Measurements from ENCODE around the gene PHYKPL.

The PHYKPL gene

DNA sequence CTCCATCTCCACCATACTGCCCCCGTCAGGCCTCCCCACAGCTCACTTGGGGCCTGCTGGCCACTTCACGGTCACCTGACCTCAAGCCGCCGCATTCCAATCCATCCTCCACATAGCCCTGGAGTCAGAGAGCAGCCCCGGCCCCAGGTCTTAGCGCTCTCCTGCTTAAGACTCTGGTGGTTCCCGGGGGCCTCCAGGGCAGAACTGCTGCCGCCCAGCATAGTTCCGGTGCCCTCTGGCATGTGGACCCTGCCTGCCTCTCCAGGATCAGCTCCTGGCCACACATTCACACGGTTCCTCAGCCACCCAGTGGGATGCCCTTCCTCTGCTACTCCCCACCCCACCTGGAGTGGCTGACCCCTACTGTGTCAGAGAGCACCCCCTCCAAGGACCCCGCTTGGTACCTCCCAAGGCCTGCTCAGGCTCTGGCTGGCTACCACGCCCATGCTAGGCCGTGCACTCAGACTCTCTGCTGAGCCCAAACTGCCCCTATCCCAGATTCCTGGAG is 8.7 kb downstream of the PHYKPL start:
- DNase-seq (ENCODE audit: low read depth): no peak

DNA sequence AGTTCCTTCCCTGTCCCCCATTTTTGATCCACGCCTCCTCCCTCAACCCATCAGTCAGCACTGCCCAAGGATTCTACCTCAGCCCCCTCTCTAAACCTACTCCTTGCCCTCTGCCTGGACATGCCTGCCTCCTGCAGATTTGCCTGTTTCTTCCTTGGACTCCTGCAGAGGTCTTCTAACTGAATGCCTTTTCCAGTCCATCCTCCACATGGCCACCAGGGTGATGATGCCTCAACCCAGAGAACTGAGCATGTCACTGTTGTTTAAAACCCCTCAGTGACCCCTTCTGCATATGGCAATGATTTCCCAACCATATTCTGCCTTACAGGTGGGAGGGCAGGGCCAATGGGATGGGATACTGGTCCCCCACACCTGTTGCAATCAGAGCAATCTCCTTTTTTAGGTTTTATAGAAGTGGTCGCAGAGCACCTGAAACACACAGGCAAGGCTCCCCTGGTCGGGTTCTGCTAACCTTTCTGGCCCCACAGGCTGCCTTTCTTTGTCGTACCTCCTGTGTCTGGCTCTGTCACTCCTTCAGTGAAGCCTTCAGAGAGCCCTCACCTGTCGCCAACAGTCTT is 9.3 kb downstream of the PHYKPL start:
- DNase-seq (ENCODE audit: low read depth): no peak

DNA sequence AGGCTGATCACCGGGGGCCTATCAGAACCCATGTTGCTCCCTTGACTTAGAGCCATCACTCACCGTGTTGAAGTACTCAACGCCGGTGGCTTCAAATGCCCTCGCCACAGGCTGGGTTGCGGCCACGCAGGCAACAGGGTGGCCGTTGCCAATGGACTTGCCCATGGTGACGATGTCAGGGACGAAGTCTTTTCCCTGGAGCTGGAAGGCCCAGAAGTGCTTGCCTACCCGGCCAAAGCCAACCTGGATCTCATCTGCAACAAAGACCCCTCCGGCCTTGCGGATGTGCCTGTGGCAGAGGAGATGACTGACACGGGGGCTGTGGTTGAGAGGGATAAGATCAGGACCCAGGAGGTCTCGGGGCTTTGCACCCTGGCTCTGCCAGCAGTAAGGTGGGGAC is 10.3 kb downstream of the PHYKPL start:
- no peak for DNase-seq (ENCODE audit: low read depth)

DNA sequence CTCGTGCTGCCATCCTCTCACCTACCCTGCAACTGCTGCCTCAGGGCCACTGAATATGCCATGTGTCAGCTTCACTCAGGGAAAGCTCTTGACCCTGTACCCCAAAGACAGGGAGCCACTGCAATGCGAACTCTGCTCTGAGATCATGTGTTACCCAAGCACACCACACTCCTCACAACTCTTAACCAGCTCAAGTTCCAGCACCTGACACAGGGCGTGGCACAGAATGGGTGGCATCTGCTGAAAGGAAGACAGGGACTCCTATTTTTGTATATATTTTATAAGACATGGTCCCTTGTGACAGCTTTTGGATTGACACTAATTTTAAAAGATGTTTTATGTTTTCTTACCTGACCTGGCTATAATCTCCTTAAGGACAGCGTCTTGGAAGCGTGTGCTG is 10.7 kb downstream of the PHYKPL start:
- DNase-seq (ENCODE audit: low read depth): no peak

DNA sequence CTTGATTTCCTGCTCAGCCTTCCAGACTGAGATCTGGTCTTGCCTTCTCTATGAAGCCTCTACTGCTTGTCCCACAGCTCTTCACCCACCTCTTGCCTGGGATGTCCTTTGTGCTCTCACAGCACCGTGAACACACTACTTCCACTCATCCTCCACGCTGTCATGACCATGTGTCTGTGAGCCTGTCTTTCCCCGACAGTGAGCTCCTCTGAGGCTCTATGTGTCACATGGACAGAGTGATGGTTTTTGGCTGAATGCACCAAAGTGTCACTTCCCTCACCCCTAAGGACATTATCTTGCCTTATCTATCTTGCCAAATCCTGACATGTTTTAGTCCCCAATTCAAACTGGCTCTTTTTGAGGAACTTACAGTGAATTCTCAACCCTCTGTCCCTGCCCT is 11.3 kb downstream of the PHYKPL start:
- DNase-seq (ENCODE audit: low read depth): no peak

DNA sequence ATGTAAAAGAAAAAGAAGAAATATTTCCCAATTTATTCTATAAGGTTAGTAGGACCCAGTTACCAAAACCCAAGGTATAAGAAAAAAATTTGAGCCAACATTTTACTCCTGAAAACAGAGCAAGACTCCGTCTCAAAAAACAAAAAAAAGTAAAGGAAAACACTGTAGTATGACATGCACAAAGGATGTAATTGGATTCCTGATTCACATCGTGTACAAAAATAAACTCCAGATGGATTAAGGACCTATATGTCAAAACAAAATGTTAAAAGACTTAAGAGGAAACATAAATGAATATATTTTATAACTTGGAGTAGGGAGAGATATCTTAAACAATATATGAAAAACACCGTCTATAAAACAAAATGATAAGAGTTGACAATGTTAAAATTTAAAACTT is 13.8 kb downstream of the PHYKPL start:
- no peak for DNase-seq (ENCODE audit: low read depth)

DNA sequence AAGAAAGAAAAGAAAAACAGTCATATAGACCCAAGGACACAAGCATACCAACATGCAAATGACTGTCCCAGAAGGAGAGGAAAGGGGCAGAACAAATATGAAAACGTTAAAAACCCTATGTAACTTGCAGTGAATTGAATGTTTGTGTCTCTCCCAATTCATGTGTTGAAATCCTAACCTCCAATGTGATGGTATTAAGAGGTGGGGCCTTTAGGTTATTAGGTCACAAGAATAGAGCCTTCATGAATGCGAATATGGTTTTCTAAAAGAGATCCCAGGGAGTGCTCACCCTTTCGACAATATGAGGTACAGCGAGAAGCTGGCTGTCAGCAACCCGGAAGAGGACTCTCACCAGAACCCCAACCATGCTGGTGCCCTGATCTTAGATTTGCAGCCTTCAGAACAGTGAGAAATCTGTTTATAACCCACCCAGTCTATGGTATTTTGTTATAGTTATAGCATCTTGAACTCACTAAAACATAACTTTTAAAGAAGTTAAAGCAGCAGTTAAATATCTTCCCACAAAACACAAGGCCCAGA is 14.3 kb downstream of the PHYKPL start:
- DNase-seq (ENCODE audit: low read depth): no peak

DNA sequence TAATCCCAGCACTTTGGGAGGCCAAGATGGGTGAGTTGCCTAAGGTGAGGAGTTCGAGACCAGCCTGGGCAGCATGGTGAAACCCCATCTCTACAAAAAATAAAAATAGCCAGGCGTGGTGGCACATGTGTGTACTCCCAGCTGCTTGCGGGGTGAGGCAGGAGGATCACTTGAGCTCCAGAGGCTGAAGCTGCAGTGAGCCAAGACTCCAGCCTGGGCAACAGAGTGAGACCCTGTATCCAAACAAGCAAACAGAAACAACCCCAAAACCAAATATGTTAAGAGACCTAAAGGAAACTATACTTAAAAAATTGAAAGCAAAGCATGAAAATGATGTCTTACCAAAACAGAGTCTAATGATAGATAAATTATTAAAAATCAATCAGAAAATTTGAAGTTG is 15.8 kb downstream of the PHYKPL start:
- no peak for DNase-seq (ENCODE audit: low read depth)

DNA sequence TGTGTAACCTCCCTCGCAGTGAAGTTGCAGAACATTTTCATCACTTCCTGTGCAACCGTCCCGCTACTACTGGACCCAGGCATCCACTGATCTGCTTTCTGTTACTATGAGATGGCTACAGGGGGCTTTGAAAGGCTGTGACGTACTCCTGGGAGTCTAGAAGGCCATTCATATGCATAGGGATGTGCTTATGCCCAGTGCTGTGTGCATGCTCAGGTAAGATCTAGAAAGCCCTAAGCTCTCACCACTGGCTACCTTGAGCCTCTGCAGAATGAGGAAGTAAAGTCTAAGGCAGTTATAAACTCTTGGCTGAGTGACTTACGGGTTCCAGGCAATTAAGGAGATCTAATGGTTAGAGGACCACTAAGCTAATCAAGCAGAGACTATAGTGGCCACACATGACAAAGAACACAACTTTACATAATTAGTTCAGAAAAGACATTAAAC is 16.5 kb downstream of the PHYKPL start:
- no peak for DNase-seq (ENCODE audit: low read depth)

DNA sequence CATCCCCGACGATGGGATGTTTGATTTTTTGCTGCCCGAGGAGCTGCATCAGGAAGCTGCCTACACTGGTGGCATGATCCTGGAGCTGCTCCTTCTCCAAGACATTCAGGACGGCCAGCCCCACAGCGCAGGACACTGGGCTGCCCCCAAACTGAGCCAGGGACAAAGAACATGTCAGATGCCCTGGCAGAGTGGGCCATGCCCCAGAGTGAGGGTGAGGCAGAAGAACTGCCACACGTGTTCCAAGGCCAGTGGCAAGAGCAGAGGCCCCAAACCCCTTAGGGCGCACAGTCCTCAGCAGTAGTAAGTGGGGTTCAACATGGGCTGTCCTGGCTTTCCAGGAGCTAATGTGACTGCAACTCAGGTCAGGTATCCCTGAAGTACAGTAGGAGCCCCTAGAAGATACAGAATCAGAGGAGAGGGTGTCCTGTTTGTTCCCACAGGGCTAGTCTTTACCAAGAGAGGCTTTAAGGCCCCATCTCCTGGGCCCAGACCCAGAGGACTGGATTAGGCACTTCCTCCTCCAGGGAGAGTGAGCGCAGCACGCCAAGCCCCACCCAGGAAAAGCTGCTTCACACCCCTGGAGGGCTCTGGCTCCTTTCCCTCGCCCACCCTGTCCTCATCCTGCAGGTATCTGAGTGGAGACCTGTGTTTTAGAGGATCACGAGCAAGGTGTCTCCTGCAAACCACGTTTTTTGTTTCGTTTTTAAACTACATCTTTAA is 17.2 kb downstream of the PHYKPL start:
- DNase-seq (ENCODE audit: low read depth): no peak

DNA sequence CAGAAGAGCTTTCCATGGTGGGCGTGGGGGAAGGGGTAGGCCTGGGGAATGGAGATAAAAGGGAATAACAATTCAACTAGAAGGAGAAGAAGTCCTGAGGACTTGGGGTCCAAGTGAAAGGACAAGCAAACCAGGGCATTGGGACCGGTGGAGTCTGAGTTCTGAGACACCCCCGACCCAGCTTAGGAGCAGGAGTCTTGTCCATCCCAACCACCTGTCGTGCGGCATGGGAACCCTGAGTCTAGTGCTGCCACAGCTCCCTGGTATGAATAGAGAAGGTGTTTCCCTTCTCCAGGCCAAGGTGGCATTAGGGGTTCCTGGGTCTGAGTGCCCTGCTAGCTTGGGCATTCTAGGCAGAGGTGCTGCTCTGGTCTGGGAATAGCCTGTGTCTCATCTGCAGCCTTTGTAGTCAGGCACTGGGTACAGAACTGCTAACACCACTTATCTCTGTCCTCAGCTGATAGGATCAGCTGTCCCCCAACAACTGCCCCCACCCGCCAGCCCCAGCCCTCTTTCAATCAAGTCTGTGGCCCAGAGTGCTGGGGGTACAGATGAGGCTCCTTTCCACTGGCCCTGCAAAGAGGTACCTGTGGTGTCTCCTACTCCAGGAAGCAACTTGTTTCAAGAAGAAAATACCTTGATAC is 18.3 kb downstream of the PHYKPL start:
- DNase-seq (ENCODE audit: low read depth): no peak

DNA sequence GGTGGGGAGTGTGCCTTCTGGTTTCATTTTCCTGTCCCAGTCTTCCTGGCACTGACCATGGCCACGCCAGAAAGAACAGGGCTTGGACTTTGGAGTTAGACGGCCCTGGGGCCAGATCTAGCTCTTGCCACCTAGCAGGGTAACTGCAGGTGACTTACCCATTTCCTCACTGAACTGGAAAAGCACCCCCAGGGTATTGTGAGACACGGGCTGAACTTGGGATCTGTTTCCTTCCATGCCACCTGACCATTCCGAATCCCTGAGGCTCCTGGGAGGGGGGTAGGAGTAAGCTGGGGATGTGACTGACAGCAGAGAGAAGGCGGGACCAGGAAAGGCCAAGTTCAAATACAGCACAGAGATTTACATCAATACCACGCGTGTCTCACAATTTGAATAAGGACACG is 18.9 kb downstream of the PHYKPL start:
- DNase-seq (ENCODE audit: low read depth): no peak

DNA sequence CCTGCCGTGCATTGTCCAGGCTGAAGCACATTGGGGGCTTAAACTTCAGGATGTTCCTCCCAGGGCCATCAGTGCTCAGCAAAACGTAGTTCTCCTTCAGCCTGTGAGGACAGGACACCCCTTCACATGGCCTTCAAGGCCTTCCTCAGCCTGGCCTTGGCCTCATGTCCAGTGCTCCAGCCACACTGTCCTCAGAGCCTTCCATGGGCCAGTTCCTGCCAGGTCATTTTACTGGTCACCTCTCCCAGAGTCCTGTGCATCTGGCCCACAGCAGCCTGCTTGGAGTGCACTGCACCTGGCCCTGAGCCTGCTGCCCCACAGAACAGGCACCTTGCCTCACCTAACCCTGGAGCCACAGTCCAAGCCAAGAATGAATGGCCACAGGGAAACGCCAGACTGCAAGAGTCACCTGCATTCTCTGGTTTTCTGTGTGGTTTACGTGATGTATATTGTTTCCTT is 19.6 kb downstream of the PHYKPL start:
- DNase-seq (ENCODE audit: low read depth): no peak

DNA sequence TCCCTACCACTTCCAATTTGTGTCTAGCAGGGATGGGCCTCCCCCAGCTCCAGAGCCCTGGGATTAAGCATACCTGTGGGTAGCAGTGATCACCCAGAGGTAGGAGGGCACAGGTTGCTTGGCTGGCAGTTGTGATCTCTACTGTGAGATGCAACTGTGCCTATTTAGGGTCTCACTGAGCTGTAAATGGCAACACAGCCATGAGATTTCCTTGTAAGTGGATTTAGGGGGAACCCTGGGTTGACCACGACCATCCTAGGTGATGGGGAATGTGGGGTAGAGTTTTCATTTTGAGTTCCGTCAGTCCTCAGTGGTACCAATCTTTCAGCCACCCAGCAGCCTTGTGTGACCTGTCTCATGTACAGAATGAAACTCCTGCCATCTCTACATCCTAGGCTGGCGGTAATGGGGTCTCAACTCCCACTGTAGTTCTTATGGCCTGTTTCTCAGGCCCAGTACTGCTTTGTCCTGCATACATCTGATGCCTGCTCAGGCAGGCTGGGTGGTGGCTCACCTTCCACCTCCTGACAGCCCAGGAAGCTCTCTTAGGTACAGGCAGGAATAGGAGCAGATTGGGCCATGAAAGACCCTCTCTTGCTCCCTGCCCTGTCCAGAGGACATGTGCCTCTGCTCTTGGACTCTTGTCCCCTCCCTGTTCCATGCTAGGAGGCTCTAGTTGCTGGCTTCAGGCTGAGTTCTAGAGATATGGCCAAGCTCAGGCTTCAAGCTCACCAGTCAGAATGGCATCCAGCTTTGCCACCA is 20.2 kb downstream of the PHYKPL start:
- DNase-seq (ENCODE audit: low read depth): no peak

DNA sequence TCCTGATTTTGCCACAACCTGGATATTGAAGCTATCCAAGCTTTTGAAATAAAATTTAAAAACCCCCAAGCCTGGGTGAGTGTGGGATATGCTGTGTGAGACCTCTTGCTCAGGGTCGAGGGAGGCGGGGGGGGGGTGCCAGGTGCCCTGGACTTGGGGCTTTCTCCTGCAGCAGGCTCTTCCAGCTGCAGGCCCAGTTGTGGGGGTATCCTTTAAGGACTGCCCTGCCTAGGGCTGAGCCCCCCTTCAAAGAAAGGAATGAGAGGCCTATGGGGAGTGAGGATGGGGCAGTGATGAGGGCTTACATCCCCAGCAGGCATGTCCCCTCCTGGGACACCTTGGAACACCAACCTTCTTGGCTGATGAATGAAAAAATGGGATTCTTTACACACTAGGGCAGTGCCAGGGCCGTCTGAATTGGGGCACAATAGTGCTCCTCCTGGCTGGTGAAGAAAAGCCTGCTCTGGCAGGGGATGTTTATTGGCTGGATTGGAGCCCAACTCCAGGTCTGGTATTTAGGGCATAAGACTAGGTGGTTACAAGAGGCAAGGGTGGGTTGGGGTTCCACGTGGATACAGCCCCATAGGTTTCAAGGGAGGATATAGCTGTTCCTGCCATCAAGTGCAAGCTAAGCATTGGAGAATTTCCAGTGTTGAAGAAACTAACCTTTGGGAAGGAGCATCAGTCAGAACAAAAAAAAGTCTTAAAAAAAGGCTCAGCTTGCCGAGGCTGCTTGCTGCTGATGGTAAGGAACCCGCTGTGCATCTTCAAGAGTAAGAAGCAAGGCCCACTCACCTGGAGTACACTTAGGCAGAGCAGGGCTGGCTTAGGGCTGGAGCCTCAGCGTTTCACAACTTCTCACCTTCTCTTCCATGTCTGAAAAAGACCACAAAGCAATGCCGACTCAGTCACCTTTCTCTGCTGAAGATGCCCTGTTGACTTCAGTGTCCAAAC is 21.2 kb downstream of the PHYKPL start:
- DNase-seq (ENCODE audit: low read depth): no peak

DNA sequence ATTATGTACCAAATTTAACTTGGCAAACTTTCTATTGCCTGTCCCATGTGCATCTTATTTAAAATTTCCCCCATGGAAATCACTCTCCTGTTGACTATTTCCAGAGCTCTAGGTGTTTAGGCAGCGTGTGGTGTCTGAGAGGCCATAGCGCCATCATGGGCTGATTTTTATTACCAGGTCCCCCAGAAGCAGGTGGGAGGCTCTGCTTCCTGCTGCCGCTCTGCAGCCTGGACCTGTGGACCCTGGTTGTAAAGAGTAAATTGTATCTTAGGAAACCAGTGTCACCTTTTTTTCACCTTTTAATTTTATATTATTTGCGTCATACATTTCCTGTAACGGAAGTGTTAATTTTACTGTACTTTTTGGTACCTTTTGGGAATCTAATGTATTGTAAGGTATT is 21.9 kb downstream of the PHYKPL start:
- DNase-seq (ENCODE audit: low read depth): no peak

DNA sequence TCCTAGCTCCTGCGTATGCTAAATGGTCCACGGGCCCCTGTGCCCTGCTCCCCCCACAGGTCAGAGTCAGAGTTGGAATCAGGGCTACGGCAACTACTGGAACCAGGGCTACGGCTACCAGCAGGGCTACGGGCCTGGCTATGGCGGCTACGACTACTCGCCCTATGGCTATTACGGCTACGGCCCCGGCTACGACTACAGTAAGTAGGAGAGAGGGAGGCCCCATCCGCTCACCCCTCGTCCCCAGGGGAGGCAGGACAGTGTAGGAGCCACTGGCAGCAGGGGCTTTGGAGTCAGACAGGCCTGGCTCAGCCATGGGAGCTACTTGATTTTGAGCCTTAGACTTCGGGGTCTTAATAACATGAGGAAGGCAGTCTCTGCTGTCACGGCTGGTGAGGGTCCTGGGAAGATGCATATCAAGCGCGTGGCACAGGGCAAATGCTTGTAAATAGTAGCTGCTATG is 22.5 kb downstream of the PHYKPL start:
- DNase-seq (ENCODE audit: low read depth): no peak

DNA sequence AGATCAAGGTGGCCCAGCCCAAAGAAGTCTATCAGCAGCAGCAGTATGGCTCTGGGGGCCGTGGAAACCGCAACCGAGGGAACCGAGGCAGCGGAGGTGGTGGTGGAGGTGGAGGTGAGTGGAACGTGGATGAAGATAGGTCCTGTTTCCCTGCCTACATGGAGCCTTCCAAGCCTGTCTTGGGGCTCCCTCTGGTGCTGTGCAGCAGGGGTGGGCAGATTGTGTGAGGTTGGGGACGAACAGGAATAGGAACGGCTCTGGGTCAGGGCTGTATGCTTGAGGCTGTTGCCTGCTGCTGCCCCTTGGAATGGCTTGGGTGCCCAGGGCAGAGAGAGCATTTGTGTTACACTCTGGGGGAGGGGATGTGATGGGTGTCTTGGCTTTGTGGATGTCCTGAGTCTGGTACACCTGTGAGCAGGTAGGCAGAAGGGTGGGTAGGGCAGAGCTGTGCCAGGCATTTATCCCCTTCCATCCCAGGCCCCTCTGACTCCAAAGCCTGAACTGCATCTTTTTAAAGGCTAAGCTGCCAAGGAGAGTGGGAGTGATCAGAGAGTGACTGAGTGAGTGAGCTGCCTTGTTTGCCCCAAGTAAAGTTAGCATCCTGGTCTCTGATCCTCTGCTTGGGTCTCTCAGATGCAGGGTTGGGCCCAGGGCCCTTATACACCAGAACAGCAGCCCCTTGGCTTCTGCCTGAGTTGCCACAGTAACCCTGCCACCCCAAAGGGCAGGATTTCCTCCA is 23.1 kb downstream of the PHYKPL start:
- DNase-seq (ENCODE audit: low read depth): no peak

DNA sequence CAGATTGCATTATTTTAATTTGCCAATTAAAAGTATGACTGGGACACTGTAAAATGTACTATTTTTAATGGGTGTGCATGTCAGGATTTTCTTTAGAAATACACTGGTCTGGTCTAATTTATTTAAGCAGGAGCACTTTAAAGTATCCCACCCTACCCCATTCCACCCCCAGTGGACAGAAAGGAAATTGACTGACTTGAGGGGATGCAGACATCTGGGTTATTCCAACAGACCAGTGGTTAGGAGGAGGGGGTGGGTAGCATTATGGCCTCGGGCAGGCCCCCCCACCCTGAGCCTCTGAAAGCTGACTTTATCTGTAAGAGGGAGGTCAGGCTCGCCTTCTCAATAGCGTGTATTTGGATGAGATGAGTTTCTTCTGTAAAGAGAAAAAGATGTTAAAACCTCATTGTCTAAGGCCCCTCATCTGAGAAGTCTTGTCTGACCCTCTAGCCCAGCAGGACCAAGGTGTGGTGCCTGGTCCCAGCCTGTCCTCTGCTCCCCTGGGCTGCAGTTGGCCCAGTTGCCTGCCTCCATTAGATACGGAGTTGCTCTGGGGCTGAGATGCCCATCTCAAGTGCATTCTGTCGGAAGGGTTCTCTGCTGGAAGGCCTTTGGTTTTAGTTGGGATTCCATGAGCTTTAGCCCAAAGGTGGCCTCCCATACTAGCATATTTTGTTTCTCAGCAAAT is 23.9 kb downstream of the PHYKPL start:
- no peak for DNase-seq (ENCODE audit: low read depth)

DNA sequence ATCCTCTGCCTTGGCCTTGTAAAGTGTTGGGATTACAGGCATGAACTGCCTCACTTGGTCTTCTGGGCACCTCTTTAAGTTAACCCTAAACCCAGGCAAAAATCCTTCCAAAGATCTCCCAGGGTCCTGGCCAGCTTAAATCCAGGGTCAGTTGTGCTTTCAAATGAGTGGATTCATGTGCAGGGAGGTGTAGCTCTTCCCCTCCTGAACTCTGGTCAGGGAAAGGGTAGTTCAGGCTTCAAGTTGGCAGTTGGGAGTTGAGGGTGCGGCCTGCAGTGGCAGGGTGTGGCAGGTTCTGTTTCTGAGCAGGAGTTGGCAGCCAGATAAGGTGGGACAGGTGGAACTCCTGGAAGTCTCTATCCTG is 24.7 kb downstream of the PHYKPL start:
- DNase-seq (ENCODE audit: low read depth): no peak
